AG04449 (cell line): ENCODE data around the gene COQ10B.

Source experiments
- CTCF ChIA-PET: fragments of 350-600 bp; formaldehyde crosslinking; extraction: SDS; loops from one replicate; lab custom pipeline; 2021; ENCODE audit warnings: antibody characterized with exemption; lab: Yijun Ruan, JAX
- POLR2A ChIA-PET: fragments of 400-600, 350-600 bp; formaldehyde crosslinking; extraction: SDS; loops from one replicate; lab custom pipeline; 2020; ENCODE audit warnings: antibody characterized with exemption, inconsistent platforms; lab: Yijun Ruan, JAX
- DNase-seq: peaks from one replicate; pipeline ENCODE4 v3.0.0-alpha.2; 2010; ENCODE audit warnings: low read depth, low spot score
- H3K4me3 ChIP-seq: 2 replicates; pipeline ENCODE4 v1.5.1; 2011; ENCODE audit warnings: low read depth, mild to moderate bottlenecking, control low read depth, low read length
- TF ChIP-seq, protein P1 (sequence below): IDR thresholded peaks from one replicate; pipeline ENCODE4 v1.5.1; 2011; ENCODE audit warnings: mild to moderate bottlenecking, moderate library complexity, low read length, control low read depth, inconsistent platforms; ENCODE audit not compliant: insufficient read depth; ENCODE audit errors: missing control alignments

The COQ10B gene

DNA sequence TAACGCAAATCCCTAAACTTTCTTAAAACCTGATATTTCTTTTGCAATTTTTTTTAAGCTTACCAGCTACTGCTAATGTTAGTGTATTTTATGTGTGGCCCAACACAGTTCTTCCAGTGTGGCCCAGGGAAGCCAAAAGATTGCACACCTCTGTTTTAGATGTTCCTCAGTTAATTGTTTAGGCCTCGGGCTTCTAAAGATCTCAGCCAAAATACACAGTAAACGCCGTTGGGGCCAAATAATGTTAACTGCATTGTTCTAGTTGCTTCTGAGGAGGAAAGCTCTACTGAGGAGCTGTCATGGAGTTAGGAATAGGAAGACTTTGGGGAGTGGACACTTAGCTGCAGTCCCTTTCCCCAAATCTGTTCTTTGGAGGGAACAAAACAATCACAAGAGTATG, 48.8 kb downstream of the COQ10B start:
- TF ChIP-seq, protein P1, sequence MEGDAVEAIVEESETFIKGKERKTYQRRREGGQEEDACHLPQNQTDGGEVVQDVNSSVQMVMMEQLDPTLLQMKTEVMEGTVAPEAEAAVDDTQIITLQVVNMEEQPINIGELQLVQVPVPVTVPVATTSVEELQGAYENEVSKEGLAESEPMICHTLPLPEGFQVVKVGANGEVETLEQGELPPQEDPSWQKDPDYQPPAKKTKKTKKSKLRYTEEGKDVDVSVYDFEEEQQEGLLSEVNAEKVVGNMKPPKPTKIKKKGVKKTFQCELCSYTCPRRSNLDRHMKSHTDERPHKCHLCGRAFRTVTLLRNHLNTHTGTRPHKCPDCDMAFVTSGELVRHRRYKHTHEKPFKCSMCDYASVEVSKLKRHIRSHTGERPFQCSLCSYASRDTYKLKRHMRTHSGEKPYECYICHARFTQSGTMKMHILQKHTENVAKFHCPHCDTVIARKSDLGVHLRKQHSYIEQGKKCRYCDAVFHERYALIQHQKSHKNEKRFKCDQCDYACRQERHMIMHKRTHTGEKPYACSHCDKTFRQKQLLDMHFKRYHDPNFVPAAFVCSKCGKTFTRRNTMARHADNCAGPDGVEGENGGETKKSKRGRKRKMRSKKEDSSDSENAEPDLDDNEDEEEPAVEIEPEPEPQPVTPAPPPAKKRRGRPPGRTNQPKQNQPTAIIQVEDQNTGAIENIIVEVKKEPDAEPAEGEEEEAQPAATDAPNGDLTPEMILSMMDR: no peak
- H3K4me3 ChIP-seq: no peak overlapping the region
- ChIA-PET POLR2A (interaction anchor here (1.5 kb wide), 1 partner anchor 14 kb away, joined by 4 read pairs; no protein-coding TSS in a partner anchor), CTCF (no interaction called here)
- DNase-seq: no peak

DNA sequence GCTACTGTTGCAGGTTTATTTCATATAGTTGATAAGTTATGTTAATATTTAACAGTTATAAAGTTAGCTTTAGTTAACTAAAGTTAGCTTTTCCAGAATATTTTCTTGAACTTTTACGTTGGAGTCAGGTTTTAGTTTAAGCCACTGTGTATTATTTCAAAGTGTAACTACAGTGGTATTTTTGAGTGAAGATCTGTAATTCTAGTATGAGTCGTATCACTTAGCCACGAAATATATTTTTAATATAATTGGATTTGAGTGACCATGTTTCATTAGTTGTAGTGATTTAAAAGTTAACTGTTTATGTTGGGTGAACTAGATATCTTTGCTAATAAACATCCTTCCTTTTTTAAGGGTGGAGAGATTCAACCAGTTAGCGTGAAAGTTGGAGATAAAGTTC, 49.3 kb downstream of the COQ10B start:
- H3K4me3 ChIP-seq: no peak overlapping the region
- TF ChIP-seq, protein P1: no peak
- DNase-seq: no peak
- POLR2A ChIA-PET: interaction anchor here (1.5 kb wide), 1 partner anchor 14 kb away, joined by 4 read pairs; no protein-coding TSS in a partner anchor
- CTCF ChIA-PET: no interaction called here

DNA sequence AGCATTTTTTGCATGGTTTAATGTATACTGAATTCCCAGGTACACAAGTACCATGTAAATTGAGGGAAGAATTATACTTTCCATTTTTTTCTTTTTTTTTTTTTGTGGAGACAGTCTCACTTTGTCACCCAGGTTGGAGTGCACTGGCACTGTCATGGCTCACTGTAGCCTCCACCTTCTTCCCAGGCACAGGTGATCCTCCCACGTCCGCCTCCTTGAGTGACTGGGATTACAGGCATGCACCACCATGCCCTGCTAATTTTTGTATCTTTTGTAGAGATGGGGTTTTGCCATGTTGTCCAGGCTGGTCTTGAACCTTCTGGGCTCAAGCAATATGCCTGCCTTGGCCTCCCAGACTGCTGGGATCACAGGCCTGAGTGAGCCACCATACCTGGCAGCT, 50.6 kb downstream of the COQ10B start:
- no peak overlapping the region for H3K4me3 ChIP-seq
- TF ChIP-seq, protein P1: no peak
- ChIA-PET CTCF (no interaction called here), POLR2A (no interaction called here)
- no peak for DNase-seq

DNA sequence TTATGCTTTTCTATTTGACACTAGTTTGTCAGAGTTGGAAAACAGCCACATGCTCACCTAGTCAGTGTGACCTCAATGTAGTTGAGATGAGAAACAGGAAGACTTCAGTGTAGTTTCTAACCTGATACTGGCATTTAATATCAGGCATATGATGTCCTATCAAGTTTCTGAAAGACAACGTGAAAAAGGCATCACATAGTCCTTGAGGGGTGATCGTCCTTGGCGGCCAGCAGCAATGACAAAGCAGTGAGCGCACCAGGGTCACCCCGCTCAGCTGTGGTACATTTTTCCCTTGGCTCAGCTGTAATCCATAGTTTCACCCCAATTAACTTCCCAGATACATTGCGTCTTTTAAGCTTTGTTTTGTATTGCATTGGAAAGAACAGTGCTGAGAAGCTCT, 51.2 kb downstream of the COQ10B start:
- ChIA-PET POLR2A (no interaction called here), CTCF (interaction anchor here (1.1 kb wide), 1 partner anchor 11 kb away, joined by 4 read pairs; no protein-coding TSS in a partner anchor)
- no peak overlapping the region for H3K4me3 ChIP-seq
- DNase-seq: no peak
- TF ChIP-seq, protein P1: no peak

DNA sequence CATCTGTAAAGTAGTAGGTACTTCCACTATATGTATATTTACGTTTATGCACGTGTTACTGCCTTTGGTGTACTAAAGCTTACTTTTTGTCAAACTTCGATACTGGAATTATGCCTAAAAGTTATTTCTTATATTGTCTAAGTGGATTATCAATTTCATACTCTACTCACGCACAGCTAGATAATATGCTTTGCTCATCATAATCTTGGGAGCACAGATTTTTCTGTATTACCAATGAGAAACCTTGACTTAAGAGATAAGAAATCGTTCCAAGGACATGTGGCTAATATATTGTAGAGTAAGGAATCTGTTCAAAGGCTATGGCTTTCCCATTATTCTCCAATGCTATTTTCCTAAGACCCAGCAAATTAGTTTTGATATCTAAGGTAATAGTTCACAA, 53.3 kb downstream of the COQ10B start:
- ChIA-PET POLR2A (no interaction called here), CTCF (no interaction called here)
- H3K4me3 ChIP-seq: no peak overlapping the region
- DNase-seq: no peak
- TF ChIP-seq, protein P1: no peak

DNA sequence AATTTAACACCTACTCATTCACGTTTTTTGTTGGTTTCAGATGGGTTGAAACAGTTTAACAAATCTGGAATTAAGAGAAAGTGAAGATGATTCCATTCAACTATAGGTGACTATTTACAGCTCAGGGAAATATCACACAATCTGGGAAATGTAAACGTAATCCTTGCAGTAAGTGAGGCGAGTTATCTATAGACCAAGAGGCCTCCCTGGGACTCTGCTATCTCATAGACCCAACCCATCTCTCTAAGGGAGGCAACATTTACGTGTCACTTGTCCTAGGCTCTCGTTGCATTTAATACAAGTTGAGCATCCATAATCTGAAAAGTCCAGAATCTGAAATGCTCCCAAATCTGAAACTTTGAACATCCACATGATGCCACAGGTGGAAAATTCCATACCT, 60.6 kb downstream of the COQ10B start:
- H3K4me3 ChIP-seq: no peak overlapping the region
- DNase-seq: no peak
- ChIA-PET CTCF (no interaction called here), POLR2A (interaction anchor here (1.8 kb wide), 1 partner anchor 14 kb away, joined by 9 read pairs; the partner anchor contains the start of genes HSPD1 and HSPE1)
- TF ChIP-seq, protein P1: no peak
